ENCODE measurements around the gene HSD17B13.

HSD17B13 gene

DNA sequence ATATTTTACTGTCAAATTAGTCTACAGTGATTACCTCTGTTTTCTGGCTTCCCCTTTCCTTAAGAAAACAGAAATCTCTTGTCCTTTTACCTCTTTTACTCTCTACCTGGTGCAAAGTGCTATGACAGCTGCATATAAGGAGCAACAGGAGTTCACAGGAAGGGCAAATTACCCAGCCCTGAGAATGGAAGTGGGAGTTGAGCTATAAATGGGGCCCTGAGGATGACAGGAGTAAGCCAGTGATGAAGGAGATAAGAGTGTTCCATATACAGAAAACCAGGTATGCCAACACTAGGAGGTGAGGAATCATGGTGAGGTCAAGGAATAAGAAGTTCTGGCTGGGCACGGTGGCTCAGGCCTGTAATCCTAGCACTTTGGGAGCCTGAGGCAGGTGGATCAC lies 4.5 kb upstream of the HSD17B13 start:
- H3K9me2 ChIP-seq (replicated peaks; ENCODE audit: control insufficient read depth, low read length): no peaks in the 10 kb centered on the region
- no peak overlapping the region for H3K4me3 ChIP-seq (ENCODE audit: low read length)
- no peaks in the 10 kb centered on the region for H3K79me2 ChIP-seq (ENCODE audit: control insufficient read depth, low read length)
- H4K20me1 ChIP-seq (ENCODE audit: control insufficient read depth, insufficient read depth, low read depth, low read length): no peaks in the 10 kb centered on the region
- H3K4me2 ChIP-seq (ENCODE audit: low read length): no peak overlapping the region
- no peaks in the 10 kb centered on the region for H3F3A ChIP-seq (ENCODE audit: control insufficient read depth, insufficient read depth)
- TF ChIP-seq, protein P1, sequence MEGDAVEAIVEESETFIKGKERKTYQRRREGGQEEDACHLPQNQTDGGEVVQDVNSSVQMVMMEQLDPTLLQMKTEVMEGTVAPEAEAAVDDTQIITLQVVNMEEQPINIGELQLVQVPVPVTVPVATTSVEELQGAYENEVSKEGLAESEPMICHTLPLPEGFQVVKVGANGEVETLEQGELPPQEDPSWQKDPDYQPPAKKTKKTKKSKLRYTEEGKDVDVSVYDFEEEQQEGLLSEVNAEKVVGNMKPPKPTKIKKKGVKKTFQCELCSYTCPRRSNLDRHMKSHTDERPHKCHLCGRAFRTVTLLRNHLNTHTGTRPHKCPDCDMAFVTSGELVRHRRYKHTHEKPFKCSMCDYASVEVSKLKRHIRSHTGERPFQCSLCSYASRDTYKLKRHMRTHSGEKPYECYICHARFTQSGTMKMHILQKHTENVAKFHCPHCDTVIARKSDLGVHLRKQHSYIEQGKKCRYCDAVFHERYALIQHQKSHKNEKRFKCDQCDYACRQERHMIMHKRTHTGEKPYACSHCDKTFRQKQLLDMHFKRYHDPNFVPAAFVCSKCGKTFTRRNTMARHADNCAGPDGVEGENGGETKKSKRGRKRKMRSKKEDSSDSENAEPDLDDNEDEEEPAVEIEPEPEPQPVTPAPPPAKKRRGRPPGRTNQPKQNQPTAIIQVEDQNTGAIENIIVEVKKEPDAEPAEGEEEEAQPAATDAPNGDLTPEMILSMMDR (IDR thresholded peaks at IDR 0.05; ENCODE audit: low read depth, low read length, poor library complexity, severe bottlenecking): no peak
- no peak for TF ChIP-seq EZH2phosphoT487 (IDR thresholded peaks at IDR 0.05; ENCODE audit: borderline replicate concordance, low read length)
- no peaks in the 10 kb centered on the region for H3K4me1 ChIP-seq (ENCODE audit: control insufficient read depth, low read length)
- H3K27me3 ChIP-seq (ENCODE audit: control insufficient read depth, low read length): no peaks in the 10 kb centered on the region
- H3K27ac ChIP-seq (ENCODE audit: low read depth, low read length): no peak overlapping the region
- H3K36me3 ChIP-seq (ENCODE audit: control insufficient read depth, low read length): no peaks in the 10 kb centered on the region
- H3K9me3 ChIP-seq (ENCODE audit: control insufficient read depth, insufficient read depth, low read length): no peaks in the 10 kb centered on the region

GRCh38 chr4:87326460-87326859 lies 3.8 kb upstream of the HSD17B13 start:
- no peaks in the 10 kb centered on the region for H3K4me1 ChIP-seq (ENCODE audit: control insufficient read depth, low read length)
- TF ChIP-seq, protein P1 (IDR thresholded peaks at IDR 0.05; ENCODE audit: low read depth, low read length, poor library complexity, severe bottlenecking): no peak
- TF ChIP-seq EZH2phosphoT487 (IDR thresholded peaks at IDR 0.05; ENCODE audit: borderline replicate concordance, low read length): no peak
- no peaks in the 10 kb centered on the region for H3K36me3 ChIP-seq (ENCODE audit: control insufficient read depth, low read length)
- H3K4me3 ChIP-seq (ENCODE audit: low read length): no peak overlapping the region
- no peaks in the 10 kb centered on the region for H3K79me2 ChIP-seq (ENCODE audit: control insufficient read depth, low read length)
- H3K27ac ChIP-seq (ENCODE audit: low read depth, low read length): no peak overlapping the region
- H3K27me3 ChIP-seq (ENCODE audit: control insufficient read depth, low read length): no peaks in the 10 kb centered on the region
- H3K4me2 ChIP-seq (ENCODE audit: low read length): no peak overlapping the region
- no peaks in the 10 kb centered on the region for H3K9me3 ChIP-seq (ENCODE audit: control insufficient read depth, insufficient read depth, low read length)
- no peaks in the 10 kb centered on the region for H4K20me1 ChIP-seq (ENCODE audit: control insufficient read depth, insufficient read depth, low read depth, low read length)
- no peaks in the 10 kb centered on the region for H3K9me2 ChIP-seq (replicated peaks; ENCODE audit: control insufficient read depth, low read length)
- no peaks in the 10 kb centered on the region for H3F3A ChIP-seq (ENCODE audit: control insufficient read depth, insufficient read depth)

DNA sequence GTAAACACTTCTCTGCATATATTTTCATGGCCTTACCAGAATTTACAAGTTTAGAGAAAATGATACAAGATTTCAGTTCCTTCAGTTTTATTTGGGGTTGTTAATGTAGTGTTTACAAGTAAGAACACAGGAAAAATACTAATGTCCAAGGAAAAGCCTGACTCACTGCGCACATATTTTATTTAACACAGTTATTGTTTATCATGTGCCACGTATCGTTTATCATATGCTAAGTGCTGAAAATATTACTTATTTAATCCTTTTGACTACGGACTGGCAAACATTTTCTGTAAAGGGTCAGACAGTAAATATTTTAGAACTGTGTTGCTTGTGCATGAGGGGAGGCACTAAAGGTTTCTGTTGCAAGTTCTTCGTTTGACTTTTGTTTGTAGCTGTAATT lies 794 bp downstream of the HSD17B13 start:
- H3F3A ChIP-seq (ENCODE audit: control insufficient read depth, insufficient read depth): no peaks in the 10 kb centered on the region
- no peaks in the 10 kb centered on the region for H4K20me1 ChIP-seq (ENCODE audit: control insufficient read depth, insufficient read depth, low read depth, low read length)
- no peaks in the 10 kb centered on the region for H3K36me3 ChIP-seq (ENCODE audit: control insufficient read depth, low read length)
- H3K9me2 ChIP-seq (replicated peaks; ENCODE audit: control insufficient read depth, low read length): no peaks in the 10 kb centered on the region
- H3K9me3 ChIP-seq (ENCODE audit: control insufficient read depth, insufficient read depth, low read length): no peaks in the 10 kb centered on the region
- H3K79me2 ChIP-seq (ENCODE audit: control insufficient read depth, low read length): no peaks in the 10 kb centered on the region
- H3K4me3 ChIP-seq (ENCODE audit: low read length): no peak overlapping the region
- no peaks in the 10 kb centered on the region for H3K27me3 ChIP-seq (ENCODE audit: control insufficient read depth, low read length)
- no peaks in the 10 kb centered on the region for H3K4me1 ChIP-seq (ENCODE audit: control insufficient read depth, low read length)
- no peak overlapping the region for H3K4me2 ChIP-seq (ENCODE audit: low read length)
- H3K27ac ChIP-seq (ENCODE audit: low read depth, low read length): no peak overlapping the region
- TF ChIP-seq, protein P1 (IDR thresholded peaks at IDR 0.05; ENCODE audit: low read depth, low read length, poor library complexity, severe bottlenecking): no peak
- no peak for TF ChIP-seq EZH2phosphoT487 (IDR thresholded peaks at IDR 0.05; ENCODE audit: borderline replicate concordance, low read length)

GRCh38 chr4:87317527-87317926 lies 5.2 kb downstream of the HSD17B13 start:
- Histone ChIP-seq H3K4me2 (ENCODE audit: low read length) (no peak overlapping the region), H4K20me1 (ENCODE audit: control insufficient read depth, insufficient read depth, low read depth, low read length) (no peaks in the 10 kb centered on the region), H3K79me2 (ENCODE audit: control insufficient read depth, low read length) (no peaks in the 10 kb centered on the region)

More at GRCh38 chr4:87317527-87317926, 5.2 kb downstream of the HSD17B13 start:
- TF ChIP-seq, protein P1 (IDR thresholded peaks at IDR 0.05; ENCODE audit: low read depth, low read length, poor library complexity, severe bottlenecking): no peak
- TF ChIP-seq EZH2phosphoT487 (IDR thresholded peaks at IDR 0.05; ENCODE audit: borderline replicate concordance, low read length): no peak
- Histone ChIP-seq H3K27ac (ENCODE audit: low read depth, low read length) (no peak overlapping the region), H3K4me1 (ENCODE audit: control insufficient read depth, low read length) (no peaks in the 10 kb centered on the region), H3F3A (ENCODE audit: control insufficient read depth, insufficient read depth) (no peaks in the 10 kb centered on the region), H3K9me3 (ENCODE audit: control insufficient read depth, insufficient read depth, low read length) (no peaks in the 10 kb centered on the region), H3K4me3 (ENCODE audit: low read length) (no peak overlapping the region), H3K9me2 (replicated peaks; ENCODE audit: control insufficient read depth, low read length) (no peaks in the 10 kb centered on the region), H3K36me3 (ENCODE audit: control insufficient read depth, low read length) (no peaks in the 10 kb centered on the region), H3K27me3 (ENCODE audit: control insufficient read depth, low read length) (no peaks in the 10 kb centered on the region)

All from DOHH2 (cell line).